Fibroblast of mammary gland (primary cell): ENCODE data around the gene ASTN2.

Source experiments
- DNase-seq: peaks from one replicate; pipeline ENCODE4 v3.0.0-alpha.2; 2010; ENCODE audit warnings: low read depth
- H3K4me3 ChIP-seq: 2 replicates; pipeline ENCODE4 v1.5.1; 2011; ENCODE audit warnings: low read depth, mild to moderate bottlenecking, low read length, moderate library complexity; ENCODE audit not compliant: control insufficient read depth
- TF ChIP-seq, protein P1 (sequence below): conservative IDR thresholded peaks from 2 replicates; pipeline ENCODE4 v1.5.1; 2011; ENCODE audit warnings: low read depth, low read length, inconsistent platforms; ENCODE audit not compliant: control insufficient read depth, insufficient read depth

The ASTN2 gene

DNA sequence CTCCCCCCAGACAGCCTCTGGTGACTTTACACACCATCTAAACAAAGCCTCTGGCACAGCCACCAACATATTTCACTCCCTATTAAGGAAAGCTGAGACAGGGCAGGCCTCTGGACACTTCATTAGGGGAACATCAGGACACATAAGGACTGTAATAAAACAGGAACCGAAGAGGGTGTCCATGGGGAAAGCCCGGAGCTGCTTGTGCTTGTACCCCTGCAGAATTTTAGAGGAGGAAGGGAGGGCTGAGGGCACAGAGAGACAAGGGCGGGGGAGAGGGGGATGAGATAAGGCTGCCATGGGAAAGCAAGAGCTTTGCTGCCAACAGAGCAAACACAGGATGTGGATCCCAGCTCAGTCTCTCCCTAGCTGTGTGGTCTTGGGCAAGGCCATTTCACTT is 138.4 kb downstream of the ASTN2 start:
- TF ChIP-seq, protein P1, sequence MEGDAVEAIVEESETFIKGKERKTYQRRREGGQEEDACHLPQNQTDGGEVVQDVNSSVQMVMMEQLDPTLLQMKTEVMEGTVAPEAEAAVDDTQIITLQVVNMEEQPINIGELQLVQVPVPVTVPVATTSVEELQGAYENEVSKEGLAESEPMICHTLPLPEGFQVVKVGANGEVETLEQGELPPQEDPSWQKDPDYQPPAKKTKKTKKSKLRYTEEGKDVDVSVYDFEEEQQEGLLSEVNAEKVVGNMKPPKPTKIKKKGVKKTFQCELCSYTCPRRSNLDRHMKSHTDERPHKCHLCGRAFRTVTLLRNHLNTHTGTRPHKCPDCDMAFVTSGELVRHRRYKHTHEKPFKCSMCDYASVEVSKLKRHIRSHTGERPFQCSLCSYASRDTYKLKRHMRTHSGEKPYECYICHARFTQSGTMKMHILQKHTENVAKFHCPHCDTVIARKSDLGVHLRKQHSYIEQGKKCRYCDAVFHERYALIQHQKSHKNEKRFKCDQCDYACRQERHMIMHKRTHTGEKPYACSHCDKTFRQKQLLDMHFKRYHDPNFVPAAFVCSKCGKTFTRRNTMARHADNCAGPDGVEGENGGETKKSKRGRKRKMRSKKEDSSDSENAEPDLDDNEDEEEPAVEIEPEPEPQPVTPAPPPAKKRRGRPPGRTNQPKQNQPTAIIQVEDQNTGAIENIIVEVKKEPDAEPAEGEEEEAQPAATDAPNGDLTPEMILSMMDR: no peak
- no peak for DNase-seq
- H3K4me3 ChIP-seq: no peak overlapping the region

DNA sequence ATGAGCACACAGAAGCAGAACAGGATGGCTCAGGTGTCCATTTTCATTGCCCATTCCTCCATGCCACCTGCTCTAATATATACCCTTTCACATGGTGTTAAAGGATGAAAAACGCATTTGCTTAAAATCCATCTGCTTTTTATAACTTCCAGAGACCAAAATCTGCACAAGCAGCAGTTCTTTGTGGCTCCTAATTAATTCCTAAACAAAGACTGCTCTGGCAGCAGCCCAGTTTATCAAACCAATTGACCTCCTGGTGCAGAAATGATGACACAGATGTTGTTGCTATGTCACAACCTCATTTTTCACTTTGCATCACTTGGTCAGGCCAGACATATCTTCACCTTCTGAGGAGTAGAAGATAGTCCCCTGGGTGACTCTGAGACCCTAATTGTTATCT is 141.2 kb downstream of the ASTN2 start:
- no peak for DNase-seq
- TF ChIP-seq, protein P1: no peak
- H3K4me3 ChIP-seq: no peak overlapping the region

DNA sequence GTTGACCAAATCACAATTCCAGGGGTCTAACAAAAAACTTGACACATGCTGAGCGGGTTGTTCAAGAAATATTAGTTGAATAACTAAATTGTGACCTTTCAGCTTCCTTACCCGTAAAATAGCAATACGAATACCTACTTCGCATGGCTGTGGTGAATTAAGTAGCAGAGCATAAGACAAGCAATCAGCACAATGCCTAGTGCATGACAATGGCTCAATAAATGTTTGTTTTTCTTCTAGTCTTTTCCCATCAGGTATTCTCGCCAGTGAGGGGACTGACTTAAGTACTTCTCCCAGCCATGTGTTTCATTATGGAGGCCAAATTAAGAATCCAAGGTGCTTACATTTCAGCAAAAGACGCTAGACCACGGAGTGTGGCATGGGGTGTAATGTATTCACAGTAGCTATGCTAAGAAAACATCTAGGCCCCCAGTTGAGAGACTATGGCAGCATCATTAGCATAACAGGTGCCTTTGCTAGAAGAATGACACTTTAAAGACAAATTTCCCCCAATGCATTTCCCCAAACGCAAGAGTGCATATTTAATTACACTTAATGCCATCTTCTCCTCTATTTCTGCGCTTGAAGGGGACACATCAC is 145.9 kb downstream of the ASTN2 start:
- TF ChIP-seq, protein P1: no peak
- DNase-seq: no peak
- H3K4me3 ChIP-seq: no peak overlapping the region

DNA sequence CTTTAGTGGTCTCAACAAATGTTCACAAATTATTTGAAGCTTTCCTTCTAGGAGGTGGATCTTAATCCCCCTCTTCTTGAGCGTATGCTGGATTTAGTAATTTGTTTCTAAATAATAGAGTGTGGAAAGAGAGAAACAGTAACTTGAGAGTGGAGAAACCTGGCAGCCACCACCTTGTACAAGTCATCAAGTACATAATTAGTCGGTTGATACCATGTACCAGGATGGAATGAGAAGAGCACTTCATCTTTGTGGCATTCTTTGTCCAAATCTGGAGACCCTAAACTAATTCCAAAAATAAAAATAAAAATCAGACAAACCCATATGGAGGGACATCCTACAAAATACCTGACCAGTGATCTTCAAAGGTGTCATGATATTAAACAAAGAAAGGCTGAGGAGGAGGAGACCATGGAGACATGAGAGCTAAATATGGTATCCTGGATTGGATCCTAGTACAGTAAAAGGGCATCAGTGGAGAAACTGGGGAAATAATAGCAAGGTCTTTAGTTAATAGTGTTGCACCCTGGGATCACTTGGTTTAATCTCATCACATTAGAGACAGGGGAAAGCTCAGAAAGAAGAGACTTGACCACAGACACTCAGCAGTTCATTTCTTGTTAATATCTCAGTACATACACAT is 147.9 kb downstream of the ASTN2 start:
- TF ChIP-seq, protein P1: no peak
- DNase-seq: no peak
- no peak overlapping the region for H3K4me3 ChIP-seq

GRCh38 chr9:117265253-117265652 is 149.6 kb downstream of the ASTN2 start:
- no peak overlapping the region for H3K4me3 ChIP-seq
- no peak for DNase-seq
- TF ChIP-seq, protein P1: no peak

DNA sequence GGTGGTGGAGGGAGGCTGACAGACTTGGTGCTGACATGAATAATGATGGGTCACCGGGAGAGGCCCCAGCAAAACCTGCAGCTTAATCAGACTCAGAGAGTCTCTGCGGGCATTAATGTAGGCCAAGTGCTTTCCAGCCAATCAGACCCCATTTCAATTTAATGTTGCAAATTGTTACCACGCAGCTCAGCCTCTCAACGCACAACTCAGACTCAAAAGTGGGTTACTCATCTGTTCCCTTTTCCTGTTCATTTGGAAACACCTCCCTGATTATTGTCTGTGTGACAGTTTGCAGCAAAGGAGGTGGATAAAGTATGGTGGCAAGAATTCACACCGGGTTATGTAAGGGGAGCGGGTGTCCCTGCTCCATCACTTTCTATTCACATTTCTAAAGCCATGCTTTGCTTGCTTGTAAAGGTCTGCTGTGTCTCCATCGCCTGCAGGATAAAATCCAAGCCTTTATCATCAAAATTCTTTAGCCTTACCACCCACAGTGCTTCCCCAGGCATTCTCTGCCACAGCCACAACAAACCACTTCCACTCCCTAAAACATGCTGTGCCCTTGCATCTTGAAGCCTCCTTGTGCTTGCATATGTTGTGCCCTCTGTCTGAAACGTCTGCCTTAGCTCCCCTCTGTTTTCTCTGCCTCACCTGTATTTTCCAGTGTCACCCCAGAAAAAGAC is 156.5 kb downstream of the ASTN2 start:
- TF ChIP-seq, protein P1: no peak
- no peak overlapping the region for H3K4me3 ChIP-seq
- no peak for DNase-seq
